Measurements from ENCODE around the gene SLC17A3.

GRCh38 chr6:25834950-25835349 lies 39.1 kb downstream of the SLC17A3 start:
- TF ChIP-seq TAF1 (IDR thresholded peaks at IDR 0.05; ENCODE audit: low read depth) (no peak), TEAD4 (IDR thresholded peaks at IDR 0.05) (no peak), RAD21 (IDR thresholded peaks at IDR 0.05; ENCODE audit: low read depth) (no peak), CEBPB (IDR thresholded peaks at IDR 0.05) (no peak), MAX (IDR thresholded peaks at IDR 0.05) (no peak), REST (IDR thresholded peaks at IDR 0.05; ENCODE audit: low read depth) (no peak), NFIC (IDR thresholded peaks at IDR 0.05) (no peak), EP300 (IDR thresholded peaks at IDR 0.05; ENCODE audit: borderline replicate concordance) (no peak), USF1 (IDR thresholded peaks at IDR 0.05) (no peak)
